Astrocyte of the cerebellum (primary cell): ENCODE measurements around the gene EHD1.
A peak's percentile ranks its signal among the peaks of the same experiment; 100 is the strongest.

ENCODE experiments used
- DNase-seq: peaks from one replicate; pipeline ENCODE4 v3.0.0-alpha.2; 2011; ENCODE audit warnings: low read depth
- H3K4me3 ChIP-seq: 2 replicates; pipeline ENCODE4 v1.5.1; 2011; ENCODE audit warnings: mild to moderate bottlenecking, low read depth, low read length, moderate library complexity
- CTCF ChIP-seq: IDR thresholded peaks from 2 replicates; pipeline ENCODE4 v1.5.1; 2012; ENCODE audit warnings: low read length, low read depth, moderate library complexity, mild to moderate bottlenecking; ENCODE audit errors: missing control alignments
- in situ Hi-C: cut with HindIII; loops from 2 replicates; pipeline ENCODE4 v1.10.0; 2017; ENCODE audit warnings: low sequenced_read_pairs

EHD1 gene

GRCh38 chr11:64871492-64871891, 6.9 kb downstream of the EHD1 start:
- H3K4me3 ChIP-seq: no peak overlapping the region
- DNase-seq: no peak
- TF ChIP-seq CTCF: no peak
- in situ Hi-C loops: loop anchor here (25.0 kb wide), 1 partner anchor 109 kb away; the partner anchor contains the start of gene PYGM

- TF ChIP-seq CTCF: no peak
- DNase-seq: no peak
- H3K4me3 ChIP-seq: peak overlapping the region; percentile 26
- in situ Hi-C loops: loop anchor here (25.0 kb wide), 1 partner anchor 109 kb away; the partner anchor contains the start of gene PYGM
These were observed 7.4 kb downstream of the EHD1 start for GRCh38 chr11:64870893-64871466.

GRCh38 chr11:64870176-64870892, 8.1 kb downstream of the EHD1 start:
- TF ChIP-seq CTCF: no peak
- peak overlapping the region; percentile 26 for H3K4me3 ChIP-seq
- no peak for DNase-seq
- in situ Hi-C loops: loop anchor here (25.0 kb wide), 1 partner anchor 108 kb away; the partner anchor contains the start of gene PYGM

GRCh38 chr11:64869571-64870175, 8.7 kb downstream of the EHD1 start:
- no peak overlapping the region for H3K4me3 ChIP-seq
- in situ Hi-C loops: loop anchor here (25.0 kb wide), 1 partner anchor 107 kb away; the partner anchor contains the start of gene PYGM
- peak; percentile 67 for TF ChIP-seq CTCF
- DNase-seq: no peak

DNA sequence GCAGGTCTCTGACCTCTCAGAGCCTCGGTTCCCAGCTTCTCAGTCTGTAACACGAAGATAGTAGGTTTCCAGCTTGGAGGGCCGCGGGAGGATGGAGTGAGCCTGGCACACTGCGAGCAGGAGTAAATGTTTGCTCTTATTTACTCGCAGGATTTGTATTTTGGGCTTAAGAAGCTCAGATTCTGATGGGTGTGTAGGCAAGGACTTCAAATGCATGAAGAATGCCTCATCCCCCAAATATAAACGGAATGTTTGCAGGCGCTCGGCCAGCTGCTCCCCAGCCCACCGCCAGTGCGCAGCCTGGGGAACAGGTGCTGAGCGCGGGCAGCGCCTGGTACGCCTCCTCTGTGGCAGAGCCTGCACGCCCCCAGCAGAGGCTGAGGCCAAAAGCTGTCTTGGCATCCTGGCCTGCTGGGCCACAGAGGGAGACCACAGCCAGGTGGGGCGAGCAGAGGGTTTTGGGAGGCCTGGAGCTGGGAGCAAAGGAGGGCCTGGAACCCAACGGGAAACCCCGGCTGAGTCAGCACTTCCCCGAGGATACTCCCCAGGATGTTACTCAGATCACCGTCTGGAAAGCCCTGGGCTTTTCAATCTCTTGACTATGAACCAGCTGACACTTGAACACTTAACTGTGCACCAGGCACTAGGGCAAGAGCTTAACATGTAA, 9.4 kb downstream of the EHD1 start:
- H3K4me3 ChIP-seq: no peak overlapping the region
- no peak for TF ChIP-seq CTCF
- in situ Hi-C loops: loop anchor here (25.0 kb wide), 1 partner anchor 107 kb away; the partner anchor contains the start of gene PYGM
- peak; percentile 70 for DNase-seq

DNA sequence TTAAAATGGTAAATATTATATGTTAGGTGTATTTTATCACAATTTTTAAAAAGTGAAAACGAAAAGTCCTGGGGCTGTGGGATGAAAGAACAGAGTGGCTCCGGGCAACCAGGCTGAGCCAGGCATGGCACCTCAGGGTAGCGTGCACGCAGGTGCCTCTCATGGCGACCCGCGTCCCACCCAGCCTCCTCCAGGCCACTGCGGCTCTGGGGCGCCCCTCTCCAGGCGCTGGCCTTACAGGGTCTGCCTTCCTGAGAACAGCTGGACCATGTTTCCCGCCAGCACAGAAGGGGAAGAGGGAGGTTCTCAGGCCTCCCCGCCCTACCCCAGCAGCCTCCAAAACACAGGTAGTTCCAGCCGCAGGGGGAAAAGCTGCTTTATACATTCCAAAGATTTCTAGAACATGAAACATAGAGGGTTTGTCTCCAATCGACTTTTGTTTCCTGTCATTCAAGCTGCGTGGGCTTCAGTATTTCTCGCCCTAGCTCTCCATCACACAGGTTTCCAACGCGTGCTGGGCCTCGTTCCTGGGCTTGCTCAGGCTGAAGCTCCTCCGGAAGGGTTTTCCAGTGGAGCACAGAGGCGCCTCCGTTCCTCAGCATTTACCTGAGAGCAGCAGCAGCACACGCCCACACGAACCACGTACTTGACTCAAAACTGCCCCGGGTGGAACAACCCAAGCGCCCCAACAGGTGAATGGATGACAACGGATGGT, 10.5 kb downstream of the EHD1 start:
- DNase-seq: no peak
- no peak for TF ChIP-seq CTCF
- in situ Hi-C loops: loop anchor here (25.0 kb wide), 1 partner anchor 106 kb away; the partner anchor contains the start of gene PYGM
- H3K4me3 ChIP-seq: no peak overlapping the region
